UCSD-AML1 (cell line): ENCODE measurements around the gene BMPR1A.
"Not testable (repeated sequence)": the region's sequence is repeated elsewhere in the genome, so short reads cannot be mapped to it uniquely, and the experiment has no call there.

ENCODE experiments used
- DNase-seq: peaks from one replicate; lab custom pipeline; 2025; ENCODE audit not compliant: unreplicated experiment; lab: John Stamatoyannopoulos, UW

BMPR1A gene

DNA sequence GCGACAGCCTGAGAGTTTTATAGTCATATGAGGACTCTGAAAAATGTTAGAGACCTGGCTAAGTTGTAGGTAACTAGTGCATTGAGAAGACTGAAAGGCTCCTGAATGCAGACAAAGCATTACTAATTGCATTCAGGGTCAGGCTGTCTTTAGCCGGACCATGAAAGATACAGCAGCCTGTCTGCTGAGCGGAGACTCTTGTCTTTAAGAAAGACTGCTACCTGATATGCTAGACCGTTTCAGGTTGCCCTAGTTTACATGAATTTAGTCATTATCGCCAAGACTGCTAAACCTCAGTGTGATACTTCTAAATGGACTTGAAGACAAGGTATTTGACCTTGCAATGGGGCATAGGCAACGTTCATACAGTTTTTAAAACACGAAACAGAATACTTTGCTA is 81.2 kb downstream of the BMPR1A start:
- no peak for DNase-seq

DNA sequence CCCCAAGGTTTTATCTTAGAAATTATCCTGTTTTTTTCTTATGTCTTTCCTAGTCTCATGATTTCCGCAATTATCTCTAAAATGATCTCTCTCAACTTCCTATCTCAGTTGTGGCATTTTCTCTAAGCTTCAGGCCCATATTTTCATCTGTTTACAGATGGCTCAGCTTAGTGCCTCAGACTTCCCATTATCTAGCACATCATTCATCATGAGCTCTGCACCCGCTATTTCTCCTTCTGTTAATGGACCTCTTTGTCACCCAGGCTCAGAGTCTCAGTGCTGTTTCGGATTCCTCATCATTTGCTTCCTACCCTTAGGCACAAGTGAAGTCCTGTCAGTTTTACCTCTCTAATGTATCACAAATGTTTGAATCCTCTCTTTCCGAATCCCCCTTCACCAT is 84.1 kb downstream of the BMPR1A start:
- DNase-seq = no peak

DNA sequence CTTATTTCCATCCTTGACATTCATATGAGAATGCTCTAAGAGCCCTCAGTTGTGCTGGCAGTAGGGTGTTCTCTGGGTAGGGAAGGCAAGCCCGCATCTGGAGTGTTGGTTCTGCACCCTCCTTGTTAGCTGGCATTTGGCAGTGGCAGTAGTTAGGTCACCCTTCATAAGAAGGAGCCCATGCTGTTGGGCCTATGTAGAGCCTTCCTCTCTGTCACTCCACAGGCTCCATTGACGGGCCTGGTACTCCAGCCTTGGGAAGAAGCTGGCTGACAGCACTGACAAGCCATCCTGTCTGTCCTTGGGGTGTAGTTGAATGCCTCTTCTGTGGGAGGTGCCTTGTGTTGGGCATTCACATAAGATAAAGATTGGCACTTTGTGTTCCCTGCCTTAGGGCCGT is 89.7 kb downstream of the BMPR1A start:
- no peak for DNase-seq

DNA sequence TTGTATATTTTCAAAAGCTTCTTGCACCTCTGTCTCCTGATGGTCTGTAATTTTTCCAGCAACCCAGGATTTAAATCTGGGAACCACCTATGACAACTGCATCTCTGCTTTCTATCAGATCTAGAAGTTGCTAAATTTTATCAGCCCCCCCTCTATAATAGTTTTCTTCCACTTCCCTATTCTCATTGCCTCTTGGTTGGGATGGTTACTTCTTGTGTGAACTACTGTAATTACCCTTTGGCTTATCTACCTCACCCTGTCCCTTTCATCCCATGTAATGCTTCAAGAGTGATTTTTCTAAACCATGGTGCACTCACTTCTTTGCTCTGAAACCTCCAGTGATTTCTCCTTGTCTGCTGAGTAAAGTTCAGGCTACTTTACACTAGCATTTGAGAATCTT is 92.3 kb downstream of the BMPR1A start:
- DNase-seq = no peak

DNA sequence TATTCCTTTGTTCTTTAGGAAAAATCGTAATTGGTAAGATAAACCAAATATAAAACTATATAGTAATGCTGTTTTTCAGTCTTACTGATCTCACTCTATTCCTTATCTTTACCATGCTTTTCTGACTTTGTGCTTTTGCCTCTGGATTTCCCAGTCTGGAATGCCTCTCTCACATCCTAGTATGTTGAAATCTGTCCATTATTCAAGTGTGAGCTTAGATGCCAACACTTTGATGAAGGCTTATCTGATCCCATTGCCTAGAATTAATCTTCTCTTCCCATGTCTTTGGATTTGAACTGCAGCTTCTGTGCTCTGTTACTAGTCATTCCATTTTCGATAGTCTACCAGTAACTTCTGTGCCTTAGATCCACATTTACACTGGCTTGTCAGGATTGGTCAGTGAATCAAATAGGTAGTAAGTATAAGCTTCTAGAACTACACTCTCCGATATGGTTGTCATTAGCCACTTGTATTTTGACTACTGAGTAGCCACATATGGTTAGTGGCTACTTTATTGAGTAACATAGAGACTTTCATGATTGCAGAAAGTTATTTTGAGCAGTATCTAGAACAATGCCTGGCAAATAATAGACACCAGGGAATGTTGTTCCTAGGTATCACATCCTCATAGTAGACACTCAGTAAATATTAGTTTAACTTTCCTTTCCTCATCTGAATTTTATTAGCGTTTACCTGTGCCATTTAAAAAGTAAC is 92.9 kb downstream of the BMPR1A start:
- DNase-seq = no peak

DNA sequence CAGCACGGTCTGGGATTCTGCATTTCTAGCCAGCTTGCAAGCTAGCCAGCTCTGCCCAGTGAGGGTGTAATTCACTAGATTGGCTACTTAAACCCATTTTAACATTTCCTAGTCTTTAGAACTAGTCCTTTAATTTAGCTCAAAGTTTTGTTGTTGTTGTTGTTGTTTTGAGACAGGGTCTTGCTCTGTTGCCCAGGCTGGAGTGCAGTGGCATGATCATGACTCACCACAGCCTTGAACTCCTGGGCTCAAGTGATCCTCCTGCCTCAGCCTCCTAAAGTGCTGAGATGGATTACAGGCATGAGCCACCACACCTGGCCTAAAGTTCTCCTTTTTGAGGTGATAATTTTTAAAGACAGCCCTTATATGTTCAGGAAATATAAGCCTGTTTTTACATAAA is 94.1 kb downstream of the BMPR1A start:
- no peak for DNase-seq

DNA sequence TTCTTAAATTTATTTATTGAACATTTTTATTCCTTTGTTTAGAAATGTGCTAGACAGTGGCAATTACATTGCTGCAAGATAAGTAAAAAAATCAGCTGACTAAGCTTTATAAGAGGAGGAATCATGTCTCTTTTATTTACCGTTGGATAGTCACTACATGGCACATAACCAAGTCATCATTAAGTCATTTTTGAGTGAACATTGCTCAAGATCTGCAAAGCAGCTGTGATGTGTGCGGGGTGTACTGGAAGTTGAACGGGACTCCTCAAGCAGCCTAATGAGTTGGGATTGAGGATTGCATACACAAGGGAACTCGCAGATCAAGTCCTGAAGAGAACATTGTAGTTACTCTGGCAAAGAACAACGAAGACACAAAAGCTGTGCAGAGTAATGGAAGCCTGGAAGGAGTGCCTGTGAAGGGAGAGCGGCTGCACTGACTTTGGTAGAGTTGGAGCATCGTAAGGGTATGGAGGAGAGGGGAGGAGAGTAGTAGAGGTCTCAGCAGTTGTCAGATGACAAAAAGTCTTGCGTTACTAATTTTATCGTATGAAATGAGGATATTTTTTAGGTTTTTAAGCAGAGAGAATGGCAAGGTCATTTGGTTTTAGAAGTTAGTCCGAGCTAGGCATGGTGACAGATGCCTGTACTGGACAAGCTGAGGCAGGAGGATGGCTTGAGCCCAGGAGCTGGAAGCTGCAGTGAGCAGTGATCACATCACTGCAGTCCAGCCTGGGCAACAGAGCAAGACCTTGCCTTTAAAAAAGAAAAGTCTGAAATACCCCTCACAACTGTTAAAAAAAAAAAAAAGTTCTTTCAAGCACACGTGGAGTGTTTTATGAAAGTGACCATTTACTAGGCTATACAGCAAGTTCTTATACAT is 95.1 kb downstream of the BMPR1A start:
- DNase-seq = no peak

DNA sequence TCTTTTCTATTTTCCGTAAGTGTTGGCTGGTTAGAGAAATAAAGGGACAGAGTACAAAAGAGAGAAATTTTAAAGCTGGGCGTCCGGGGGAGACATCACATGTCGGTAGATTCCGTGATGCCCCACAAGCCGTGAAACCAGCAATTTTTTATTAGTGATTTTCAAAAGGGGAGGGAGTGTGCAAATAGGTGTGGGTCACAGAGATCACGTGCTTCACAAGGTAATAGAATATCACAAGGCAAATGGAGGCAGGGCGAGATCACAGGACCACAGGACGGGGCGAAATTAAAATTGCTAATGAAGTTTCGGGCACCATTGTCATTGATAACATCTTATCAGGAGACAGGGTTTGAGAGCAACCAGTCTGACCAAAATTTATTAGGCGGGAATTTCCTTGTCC is 97.2 kb downstream of the BMPR1A start:
- DNase-seq = not testable (repeated sequence)

DNA sequence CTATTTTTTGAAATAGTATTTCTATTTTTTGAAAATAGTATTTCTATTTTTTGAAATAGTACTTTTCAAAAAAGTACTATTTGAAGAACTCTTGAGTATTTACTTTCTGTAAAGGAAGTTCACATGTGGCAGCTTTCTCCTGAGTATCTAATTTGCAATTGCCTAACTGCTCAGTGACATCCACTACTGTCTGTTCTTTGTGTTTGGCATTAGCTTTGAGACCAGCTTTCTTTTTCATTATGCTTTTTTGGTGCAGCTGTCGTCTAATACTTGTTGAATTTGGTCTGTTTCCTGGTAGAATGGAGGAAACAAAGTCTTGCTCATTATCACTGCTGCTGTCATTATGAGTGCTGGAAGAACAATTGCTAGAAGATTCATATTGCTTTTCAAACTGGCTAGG is 99.1 kb downstream of the BMPR1A start:
- DNase-seq = no peak

DNA sequence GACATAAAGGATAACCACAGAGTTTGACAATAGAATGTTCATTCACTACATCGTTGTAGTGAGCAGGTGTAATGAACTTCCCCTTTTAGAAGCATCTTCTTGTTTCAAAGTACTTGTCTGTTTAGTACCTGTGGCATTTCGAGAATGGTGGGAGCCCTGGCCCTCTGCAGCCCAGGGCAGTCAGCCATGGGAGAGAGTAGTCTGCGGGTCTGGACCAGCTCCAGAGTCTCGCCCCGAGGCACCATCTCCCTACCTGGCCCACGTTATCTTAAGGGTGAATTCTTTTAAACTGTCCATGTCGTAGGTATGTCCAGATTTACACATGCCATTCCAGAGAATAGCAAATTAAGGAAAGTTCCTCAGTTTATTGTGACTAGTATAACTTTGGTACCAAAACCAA is 99.7 kb downstream of the BMPR1A start:
- DNase-seq = no peak

DNA sequence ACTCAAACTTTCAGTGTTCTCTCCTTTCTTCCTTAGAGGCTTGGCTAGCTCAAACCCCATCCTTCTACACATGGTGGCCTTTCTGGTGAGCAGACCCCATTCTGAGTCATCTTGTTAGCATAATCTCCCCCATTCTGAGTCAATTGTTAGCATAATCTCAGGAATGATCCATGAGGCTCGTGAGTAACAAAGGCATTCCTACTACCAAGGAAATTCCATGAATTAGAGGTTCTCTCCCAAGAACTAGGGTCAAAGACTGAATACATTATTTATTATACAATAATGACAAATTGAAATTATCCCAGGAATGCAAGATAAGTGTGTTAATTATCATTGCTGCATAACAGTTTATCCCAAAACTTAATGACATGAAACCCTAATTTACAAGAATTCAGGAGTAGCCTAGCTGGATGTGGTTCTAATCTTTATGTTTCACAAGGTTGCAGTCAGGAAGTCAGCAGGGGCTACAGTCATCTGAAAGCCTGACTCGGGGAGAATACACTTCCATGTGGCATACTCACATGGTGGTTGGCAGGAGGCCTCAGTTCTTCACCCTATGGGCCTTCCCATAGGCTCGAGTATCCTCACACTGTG is 100.8 kb downstream of the BMPR1A start:
- DNase-seq = no peak

DNA sequence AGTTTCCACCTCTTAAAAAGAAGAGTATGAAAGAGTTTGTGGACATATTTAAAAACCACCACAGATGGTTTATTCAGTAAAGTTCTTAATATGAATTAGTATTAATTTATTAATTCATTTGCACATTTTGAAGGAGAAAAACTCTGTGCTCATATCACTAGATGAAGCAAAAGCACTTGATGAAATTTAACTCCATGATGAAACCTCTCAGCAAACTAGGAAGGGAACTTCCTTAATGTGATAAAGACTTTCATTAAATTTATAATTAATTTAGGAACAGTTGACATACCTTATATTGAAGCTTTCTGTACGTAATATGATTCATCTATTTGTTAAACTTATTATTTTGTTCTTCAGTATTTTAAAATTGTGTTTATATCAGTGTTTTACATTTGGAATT is 101.6 kb downstream of the BMPR1A start:
- DNase-seq = no peak

DNA sequence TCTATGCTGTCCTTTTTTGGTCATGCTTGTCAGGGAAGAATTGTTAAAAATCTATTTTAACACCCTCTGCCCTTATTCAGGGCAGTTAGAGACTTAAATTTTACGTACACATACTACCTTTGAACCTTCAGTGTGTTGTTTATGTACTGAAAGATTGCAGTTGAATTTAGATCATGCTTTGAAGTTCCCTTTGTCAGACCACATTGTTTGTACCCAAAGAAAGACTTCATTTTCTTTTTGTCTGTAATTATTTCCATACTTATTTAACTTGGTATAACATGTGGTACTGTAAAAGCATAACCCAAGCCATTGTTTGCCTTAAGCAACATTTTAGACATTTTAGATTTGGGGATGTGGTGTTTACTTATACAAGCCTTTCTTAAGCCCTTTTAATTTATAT is 104.9 kb downstream of the BMPR1A start:
- no peak for DNase-seq

DNA sequence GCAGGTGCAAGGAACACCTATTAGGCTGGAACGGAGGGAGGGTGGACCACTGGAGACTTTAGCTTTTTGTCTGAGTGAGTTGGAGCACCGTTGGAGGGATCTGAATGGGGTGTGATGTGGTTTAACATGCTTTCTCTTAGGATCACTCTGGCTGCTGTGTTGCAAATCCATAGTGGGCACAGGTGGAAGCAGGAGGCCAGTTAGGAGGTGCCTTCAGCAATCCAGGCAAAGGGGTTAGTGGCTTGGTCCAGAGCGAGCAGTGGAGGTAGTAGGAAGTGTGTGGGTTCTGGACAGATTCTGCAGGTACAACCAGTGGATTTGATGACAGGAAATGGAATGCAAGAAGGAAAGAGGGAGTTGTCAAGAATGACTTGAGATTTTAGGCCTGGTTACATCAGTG is 106.0 kb downstream of the BMPR1A start:
- DNase-seq = no peak

DNA sequence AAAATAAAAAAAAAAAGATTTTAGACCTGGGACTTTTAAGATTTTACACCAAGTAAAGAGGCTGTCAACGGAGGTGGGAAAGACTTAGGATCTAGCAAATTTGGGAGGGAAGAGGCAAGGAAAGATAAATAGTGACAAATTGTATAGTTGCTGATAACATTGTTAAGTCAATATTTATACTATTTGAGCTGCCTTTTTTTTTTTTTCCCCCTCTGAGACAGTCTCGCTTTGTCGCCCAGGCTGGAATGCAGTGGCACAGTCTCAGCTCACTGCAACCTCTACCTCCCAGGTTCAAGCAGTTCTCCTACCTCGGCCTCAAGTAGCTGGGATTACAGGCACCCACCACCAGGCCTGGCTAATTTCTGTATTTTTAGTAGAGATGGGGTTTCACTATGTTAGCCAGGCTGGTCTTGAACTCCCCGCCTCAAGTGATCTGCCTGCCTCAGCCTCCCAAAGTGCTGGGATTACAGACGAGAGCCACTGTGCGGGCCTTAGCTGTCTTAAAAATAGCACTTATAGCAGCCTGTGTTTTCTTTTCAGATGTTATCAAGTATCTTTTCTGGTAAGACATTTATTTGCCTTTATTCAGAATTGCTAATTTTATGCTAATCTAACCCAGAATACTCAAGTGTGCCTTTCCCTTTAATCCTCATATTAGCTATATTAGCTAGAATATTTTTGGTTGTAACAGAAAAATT is 106.5 kb downstream of the BMPR1A start:
- DNase-seq = no peak

DNA sequence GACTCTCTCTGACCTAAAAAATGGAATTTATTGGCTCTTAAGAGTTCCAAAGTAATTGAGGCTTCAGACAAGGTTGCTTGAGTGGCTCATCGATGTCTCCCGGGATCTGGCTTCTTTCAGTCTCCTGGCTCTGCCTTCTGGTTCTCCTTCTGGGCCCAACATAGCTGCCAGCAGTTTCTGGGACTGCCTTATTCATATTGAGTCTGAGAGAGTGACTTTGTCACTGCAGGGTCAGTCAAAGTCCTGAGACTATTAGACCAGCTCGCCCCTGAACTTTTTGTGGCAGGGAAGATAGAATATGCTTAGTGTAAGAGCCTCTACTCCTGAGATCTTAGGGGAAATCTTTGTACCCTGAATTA is 107.0 kb downstream of the BMPR1A start:
- no peak for DNase-seq

DNA sequence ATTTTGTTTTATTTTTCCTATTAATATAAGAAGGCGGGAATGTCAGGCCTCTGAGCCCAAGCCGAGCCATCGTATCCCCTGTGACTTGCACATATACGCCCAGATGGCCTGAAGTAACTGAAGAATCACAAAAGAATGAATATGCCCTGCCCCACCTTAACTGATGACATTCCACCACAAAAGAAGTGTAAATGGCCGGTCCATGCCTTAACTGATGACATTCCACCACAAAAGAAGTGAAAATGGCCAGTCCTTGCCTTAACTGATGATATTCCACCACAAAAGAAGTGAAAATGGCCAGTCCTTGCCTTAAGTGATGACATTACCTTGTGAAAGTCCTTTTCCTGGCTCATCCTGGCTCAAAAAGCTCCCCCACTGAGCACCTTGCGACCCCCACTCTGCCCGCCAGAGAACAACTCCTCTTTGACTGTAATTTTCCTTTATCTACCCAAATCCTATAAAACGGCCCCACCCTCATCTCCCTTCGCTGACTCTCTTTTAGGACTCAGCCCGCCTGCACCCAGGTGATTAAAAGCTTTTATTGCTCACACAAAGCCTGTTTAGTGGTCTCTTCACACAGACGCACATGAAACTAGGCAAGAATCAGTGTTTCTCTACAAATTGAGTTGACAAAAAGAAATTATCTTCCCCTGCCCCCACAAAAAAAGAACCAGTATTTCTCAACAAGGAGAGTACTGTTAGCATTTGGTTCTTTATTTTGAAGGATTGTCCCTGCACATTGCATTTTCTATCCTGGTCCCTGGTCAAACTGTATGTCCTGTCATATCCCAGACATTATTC is 108.8 kb downstream of the BMPR1A start:
- DNase-seq = not testable (repeated sequence)

DNA sequence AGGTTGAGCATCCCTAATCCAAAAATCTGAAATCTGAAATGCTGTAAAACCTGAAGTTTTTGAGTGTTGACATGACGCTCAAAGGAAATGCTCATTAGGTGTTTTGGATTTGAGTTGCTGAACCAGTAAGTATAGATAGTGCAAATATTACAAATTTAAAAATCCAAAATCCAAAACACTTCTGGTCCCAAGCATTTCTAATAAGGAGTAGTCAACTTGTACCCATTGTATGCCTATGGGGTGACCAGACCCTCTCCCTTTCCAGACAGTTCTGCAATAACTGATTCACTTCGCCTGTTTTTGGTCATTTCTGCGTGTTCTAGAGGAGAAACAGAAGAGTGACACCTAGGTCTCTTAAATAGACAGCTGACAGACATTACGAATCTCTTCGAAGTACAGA is 110.7 kb downstream of the BMPR1A start:
- no peak for DNase-seq

DNA sequence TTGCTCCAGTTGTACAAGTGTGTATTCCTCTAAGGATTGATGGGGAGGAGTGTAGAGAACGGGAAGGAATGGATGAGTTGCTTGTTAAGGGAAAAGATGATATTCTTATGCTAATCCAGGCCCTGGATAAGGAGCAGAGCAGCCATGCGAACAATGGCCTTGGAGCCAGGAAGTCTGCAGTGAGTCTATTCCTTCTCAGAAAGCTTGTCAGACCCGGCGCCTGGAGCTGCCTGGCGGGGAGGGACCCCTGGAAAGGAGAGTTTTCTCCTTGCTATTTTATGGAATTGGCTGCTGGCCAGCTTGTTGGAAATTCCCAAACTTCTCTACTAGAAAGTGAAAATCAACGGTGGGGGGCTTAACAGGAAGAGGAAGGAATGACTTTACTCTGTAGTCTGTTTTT is 111.9 kb downstream of the BMPR1A start:
- no peak for DNase-seq

DNA sequence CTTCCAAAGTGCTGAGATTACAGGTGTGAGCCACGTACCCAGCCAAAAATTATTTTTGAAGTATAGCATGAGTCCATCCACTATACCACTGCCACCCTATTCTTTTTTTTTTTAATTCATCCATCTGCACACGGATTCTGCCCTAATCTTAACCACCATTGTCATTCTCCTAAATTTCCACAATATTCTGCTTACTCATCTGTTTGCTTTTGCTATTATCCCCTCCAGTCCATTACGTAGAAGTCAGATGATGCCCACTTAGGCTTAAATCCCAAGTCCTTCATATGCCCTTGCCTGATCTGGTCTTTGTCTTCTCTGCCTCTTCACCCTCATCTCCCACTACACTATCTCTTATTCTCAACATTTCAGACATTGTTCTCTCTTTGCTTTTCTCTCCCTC is 114.3 kb downstream of the BMPR1A start:
- no peak for DNase-seq
